ENCODE results near the gene TNFRSF8.

DNA sequence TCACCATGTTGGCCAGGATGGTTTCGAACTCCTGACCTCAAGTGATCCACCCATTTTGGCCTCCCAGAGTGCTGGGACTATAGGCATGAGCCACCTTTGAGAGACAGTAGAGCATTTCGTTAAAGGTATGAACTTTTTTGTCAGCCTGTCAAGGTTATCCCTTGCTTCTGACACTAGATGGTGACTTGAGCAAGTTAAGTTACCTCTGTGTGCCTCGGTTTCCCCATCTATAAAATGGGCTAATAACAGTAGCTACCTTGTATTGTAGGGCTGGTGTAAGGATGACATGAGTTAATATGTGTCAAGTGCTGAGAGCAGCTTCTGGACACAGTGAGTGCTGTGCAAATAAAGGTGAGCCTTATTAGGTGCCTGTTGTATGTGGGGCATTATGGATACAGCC is 8.8 kb downstream of the TNFRSF8 start:
- TF ChIP-seq POLR2AphosphoS5 (IDR thresholded peaks at IDR 0.05) (no peak), EP300 (IDR thresholded peaks at IDR 0.05) (no peak), POLR2A (IDR thresholded peaks at IDR 0.05; ENCODE audit: low read depth) (no peak)
- TF ChIP-seq, protein P1, sequence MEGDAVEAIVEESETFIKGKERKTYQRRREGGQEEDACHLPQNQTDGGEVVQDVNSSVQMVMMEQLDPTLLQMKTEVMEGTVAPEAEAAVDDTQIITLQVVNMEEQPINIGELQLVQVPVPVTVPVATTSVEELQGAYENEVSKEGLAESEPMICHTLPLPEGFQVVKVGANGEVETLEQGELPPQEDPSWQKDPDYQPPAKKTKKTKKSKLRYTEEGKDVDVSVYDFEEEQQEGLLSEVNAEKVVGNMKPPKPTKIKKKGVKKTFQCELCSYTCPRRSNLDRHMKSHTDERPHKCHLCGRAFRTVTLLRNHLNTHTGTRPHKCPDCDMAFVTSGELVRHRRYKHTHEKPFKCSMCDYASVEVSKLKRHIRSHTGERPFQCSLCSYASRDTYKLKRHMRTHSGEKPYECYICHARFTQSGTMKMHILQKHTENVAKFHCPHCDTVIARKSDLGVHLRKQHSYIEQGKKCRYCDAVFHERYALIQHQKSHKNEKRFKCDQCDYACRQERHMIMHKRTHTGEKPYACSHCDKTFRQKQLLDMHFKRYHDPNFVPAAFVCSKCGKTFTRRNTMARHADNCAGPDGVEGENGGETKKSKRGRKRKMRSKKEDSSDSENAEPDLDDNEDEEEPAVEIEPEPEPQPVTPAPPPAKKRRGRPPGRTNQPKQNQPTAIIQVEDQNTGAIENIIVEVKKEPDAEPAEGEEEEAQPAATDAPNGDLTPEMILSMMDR (IDR thresholded peaks at IDR 0.05), result no peak

All from esophagus muscularis mucosa (tissue), 4 donors.